Uterus (tissue), 4 donors: Measurements from ENCODE around the gene SEPHS1. TPM values are rescaled to one million over a fixed set of nuclear protein-coding genes. Genes with fewer than 3 reads are reported as not detected.
"Not testable (repeated sequence)": the region's sequence is repeated elsewhere in the genome, so short reads cannot be mapped to it uniquely, and the experiment has no call there.

Experiments used
- DNase-seq, 2 donors: peaks; one replicate each; pipeline ENCODE4 v3.0.0-alpha.2; 2019 to 2020
- H3K27ac ChIP-seq, 2 donors: fragments of 200-600 bp; sonication (generic); 1 replicate in 1 of 2; 2 replicates in 1 of 2; pipeline ENCODE4 v1.5.1; 2016 to 2018
- H3K27me3 ChIP-seq, 2 donors: fragments of 200-600 bp; sonication (generic); one replicate each; pipeline ENCODE4 v1.5.1; 2018 to 2019; ENCODE audit warnings: control low read depth in 1 of 2
- H3K36me3 ChIP-seq, 2 donors: fragments of 200-600 bp; sonication (generic); one replicate each; pipeline ENCODE4 v1.5.1; 2019; ENCODE audit warnings: control low read depth in 1 of 2
- H3K4me1 ChIP-seq, 2 donors: fragments of 200-600 bp; sonication (generic); one replicate each; pipeline ENCODE4 v1.5.1; 2018 to 2019; ENCODE audit warnings: control low read depth in 1 of 2
- H3K4me3 ChIP-seq, 2 donors: fragments of 200-600 bp; sonication (generic); 1 replicate in 1 of 2; 2 replicates in 1 of 2; pipeline ENCODE4 v1.5.1; 2018 to 2019; ENCODE audit warnings: mild to moderate bottlenecking in 1 of 2
- H3K9me3 ChIP-seq, 2 donors: fragments of 200-600 bp; sonication (generic); one replicate each; pipeline ENCODE4 v1.5.1; 2019; ENCODE audit warnings: control low read depth in 1 of 2
- POLR2A ChIP-seq, 2 donors: fragments of 450-650 bp; IDR thresholded peaks; one replicate each; pipeline ENCODE4 v1.6.1; 2016; ENCODE audit warnings: antibody characterized with exemption in 2 of 2, mild to moderate bottlenecking in 1 of 2, moderate library complexity in 1 of 2
- intact Hi-C: fragments of 100-400 bp; cut with DNase I; formaldehyde crosslinking; loops from one replicate; pipeline ENCODE4 v1.15.1; 2023; ENCODE audit warnings: low total_unique reads
- total RNA-seq, 4 donors: library from RNA; depleted of rRNA in 3 of 4; stranded (reverse); fragments of >200 nt in 3 of 4; gene quantifications; one replicate each; pipeline versions ENCODE4 v1.1.0 to v1.2.4, GENCODE V29; 2014 to 2023
- TF ChIP-seq, protein P1 (sequence below), 4 experiments: fragments of 200-600 bp in 2 of 4; fragments of 450-650 bp in 2 of 4; sonication (generic) in 2 of 4; IDR thresholded peaks; one replicate each; pipeline ENCODE4 v1.5.1; 2016 to 2019; ENCODE audit warnings: antibody characterized with exemption in 4 of 4, mild to moderate bottlenecking in 2 of 4, moderate library complexity in 1 of 4
- donor health status: DM: yes; HTN: yes; CAD: no.

The SEPHS1 gene
- total RNA-seq, 4 donors from 2014 or later = 11.2 to 106 (median 34.8) TPM

DNA sequence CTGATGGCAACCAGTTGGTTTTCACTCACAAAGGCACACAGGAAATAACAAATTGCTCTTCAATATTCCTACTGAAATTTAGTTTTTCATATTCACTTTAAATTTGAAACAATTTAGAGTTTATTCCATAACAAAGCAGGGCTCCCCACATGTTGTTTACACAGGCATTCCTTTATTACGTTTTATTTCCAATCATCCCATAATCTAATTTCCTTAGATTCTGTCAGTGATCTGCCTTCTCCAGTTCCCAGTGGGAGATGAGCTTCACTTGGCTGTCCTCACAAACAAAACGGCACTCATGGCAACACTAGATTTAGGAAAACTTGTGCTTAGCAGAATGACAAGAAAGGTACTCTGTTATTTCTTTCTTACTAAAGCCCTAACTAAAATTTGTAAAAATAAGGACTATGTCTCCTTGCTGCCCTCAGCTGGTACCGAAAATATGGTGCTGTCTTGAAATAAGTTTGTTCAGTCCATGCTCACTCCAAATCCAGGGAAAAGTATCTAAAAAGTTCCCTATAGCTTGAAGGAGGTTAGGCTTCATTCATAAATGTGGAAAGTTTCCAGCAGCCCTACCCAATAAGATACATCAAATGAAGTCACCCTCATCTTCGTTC lies 71.2 kb downstream of the SEPHS1 start:
- no peak overlapping the region for H3K27ac ChIP-seq
- no peak for DNase-seq
- H3K9me3 ChIP-seq = no peaks in the 10 kb centered on the region
- no peak overlapping the region for H3K4me3 ChIP-seq
- intact Hi-C loops = no loop called here
- H3K36me3 ChIP-seq = no peaks in the 10 kb centered on the region
- no peaks in the 10 kb centered on the region for H3K27me3 ChIP-seq
- peaks cover 0 to 5% of the 10 kb centered on the region in 2 donors for H3K4me1 ChIP-seq
- TF ChIP-seq, protein P1, sequence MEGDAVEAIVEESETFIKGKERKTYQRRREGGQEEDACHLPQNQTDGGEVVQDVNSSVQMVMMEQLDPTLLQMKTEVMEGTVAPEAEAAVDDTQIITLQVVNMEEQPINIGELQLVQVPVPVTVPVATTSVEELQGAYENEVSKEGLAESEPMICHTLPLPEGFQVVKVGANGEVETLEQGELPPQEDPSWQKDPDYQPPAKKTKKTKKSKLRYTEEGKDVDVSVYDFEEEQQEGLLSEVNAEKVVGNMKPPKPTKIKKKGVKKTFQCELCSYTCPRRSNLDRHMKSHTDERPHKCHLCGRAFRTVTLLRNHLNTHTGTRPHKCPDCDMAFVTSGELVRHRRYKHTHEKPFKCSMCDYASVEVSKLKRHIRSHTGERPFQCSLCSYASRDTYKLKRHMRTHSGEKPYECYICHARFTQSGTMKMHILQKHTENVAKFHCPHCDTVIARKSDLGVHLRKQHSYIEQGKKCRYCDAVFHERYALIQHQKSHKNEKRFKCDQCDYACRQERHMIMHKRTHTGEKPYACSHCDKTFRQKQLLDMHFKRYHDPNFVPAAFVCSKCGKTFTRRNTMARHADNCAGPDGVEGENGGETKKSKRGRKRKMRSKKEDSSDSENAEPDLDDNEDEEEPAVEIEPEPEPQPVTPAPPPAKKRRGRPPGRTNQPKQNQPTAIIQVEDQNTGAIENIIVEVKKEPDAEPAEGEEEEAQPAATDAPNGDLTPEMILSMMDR (IDR thresholded peaks at IDR 0.05) = peak in 1 of 4 experiments; percentile 15
- no peak for TF ChIP-seq POLR2A (IDR thresholded peaks at IDR 0.05)

DNA sequence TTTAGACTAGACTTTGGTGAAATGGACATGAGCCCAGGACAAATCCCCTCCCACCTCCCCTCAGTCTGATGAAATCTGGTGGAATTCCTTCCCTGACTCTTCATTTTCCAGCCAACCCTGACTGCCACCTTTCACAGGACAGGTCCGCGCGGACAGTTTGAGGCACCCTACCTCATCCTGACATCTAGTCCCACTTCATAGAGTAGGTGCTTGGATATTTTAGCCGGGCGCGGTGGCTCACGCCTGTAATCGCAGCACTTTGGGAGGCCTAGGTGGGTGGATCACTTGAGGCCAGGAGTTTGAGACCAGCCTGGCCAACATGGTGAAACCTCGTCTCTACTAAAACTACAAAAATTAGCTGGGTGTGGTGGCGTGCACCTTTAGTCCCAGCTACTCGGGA lies 71.9 kb downstream of the SEPHS1 start:
- H3K27ac ChIP-seq, DNase-seq, H3K9me3 ChIP-seq, H3K36me3 ChIP-seq, intact Hi-C loops, H3K27me3 ChIP-seq, H3K4me3 ChIP-seq, H3K4me1 ChIP-seq: not testable (repeated sequence)

DNA sequence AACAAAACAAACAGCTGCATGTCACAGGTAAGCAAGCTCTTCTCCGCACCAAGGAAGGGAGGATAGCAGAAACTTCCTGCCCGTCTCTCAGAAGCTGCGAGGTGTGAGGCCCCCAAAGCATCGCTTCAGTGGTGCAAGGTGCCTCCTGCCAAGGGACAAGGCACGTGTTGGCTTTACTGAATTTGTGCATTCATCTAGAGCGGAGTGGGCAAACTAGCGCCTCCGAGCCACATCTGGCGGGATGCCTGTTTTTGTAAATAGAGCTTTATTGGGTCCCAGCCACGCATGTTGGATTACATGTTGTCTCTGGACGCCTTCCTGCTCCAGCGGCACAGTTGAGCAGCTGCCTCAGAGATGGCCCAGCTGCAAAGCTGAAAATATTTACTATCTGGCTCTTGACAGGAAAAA lies 75.9 kb downstream of the SEPHS1 start:
- no peaks in the 10 kb centered on the region for H3K9me3 ChIP-seq
- no peaks in the 10 kb centered on the region for H3K36me3 ChIP-seq
- intact Hi-C loops = no loop called here
- TF ChIP-seq, protein P1 (IDR thresholded peaks at IDR 0.05) = no peak
- TF ChIP-seq POLR2A (IDR thresholded peaks at IDR 0.05) = no peak
- peak; percentile 33 to 53 for DNase-seq
- H3K4me1 ChIP-seq = peaks cover 0 to 6% of the 10 kb centered on the region in 2 donors
- no peak overlapping the region for H3K4me3 ChIP-seq
- peak overlapping the region in 1 of 2 donors; percentile 29 for H3K27ac ChIP-seq
- no peaks in the 10 kb centered on the region for H3K27me3 ChIP-seq

DNA sequence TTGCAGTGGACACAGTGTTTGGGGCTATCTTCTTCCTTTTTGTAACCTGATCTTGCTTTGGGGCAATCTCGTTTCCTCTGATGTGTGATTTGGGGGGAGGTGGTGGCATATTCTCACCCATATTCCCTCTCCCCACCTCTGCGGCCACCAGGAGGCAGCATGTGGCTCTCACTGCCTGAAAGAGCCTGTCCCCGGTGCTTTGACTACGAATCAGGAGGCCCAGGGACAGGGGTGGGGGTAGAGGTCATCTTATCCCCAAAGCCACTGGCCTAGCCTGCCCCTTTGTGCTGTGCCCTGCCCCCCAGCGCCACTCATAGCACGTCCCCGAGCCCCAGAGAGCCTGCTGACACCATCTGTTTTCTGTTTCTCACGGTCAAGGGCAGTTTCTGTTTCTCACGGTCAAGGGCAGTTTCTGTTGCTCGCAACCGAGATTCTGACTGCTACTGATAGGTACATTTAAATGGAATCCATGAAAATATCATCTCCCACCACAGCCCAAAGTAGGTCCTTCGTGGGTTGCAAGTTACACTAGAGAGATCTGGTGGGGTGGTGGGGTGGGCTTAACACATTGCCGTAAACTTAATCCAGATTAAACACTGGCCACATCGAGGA lies 76.4 kb downstream of the SEPHS1 start:
- Histone ChIP-seq H3K4me1 (peaks cover 0 to 6% of the 10 kb centered on the region in 2 donors), H3K27ac (peak overlapping the region; percentile 7 to 29), H3K27me3 (no peaks in the 10 kb centered on the region), H3K4me3 (no peak overlapping the region), H3K9me3 (no peaks in the 10 kb centered on the region), H3K36me3 (no peaks in the 10 kb centered on the region)
- TF ChIP-seq, protein P1 (IDR thresholded peaks at IDR 0.05) = peak in 1 of 4 experiments; percentile 20
- no peak for TF ChIP-seq POLR2A (IDR thresholded peaks at IDR 0.05)
- peak; percentile 22 for DNase-seq
- intact Hi-C loops = no loop called here

DNA sequence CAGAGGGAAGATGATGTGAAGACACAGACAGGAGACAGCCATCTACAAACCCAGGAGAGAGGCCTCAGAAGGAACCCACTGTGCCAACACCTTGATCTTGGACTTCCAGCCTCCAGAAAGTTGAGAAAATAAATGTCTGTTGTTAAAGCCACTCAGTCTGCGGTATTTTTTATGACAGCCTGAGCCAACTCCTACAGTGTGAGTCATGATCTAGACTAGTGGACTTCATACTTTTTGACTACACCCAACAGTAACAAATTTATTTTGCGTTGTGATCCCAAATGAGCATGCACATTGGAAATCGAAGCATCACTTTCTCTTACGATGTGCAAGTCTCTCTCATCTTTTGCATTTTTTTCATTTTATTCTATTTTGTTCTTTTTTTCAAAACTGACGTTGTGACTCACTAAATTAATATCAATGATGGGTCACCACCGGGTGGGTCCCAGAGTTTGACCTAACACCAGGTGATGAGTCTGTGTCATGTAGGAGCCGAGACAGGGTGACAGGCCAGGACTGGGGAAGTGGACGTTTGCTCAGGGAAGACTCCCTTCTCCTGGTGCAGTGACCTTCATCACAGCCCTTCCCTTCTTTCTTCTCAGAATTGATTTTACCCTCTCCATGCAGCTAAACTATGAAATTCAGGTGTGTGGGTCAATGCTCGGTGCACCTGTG lies 77.1 kb downstream of the SEPHS1 start:
- Histone ChIP-seq H3K27ac (peak overlapping the region; percentile 7 to 29), H3K4me1 (peaks cover 0 to 6% of the 10 kb centered on the region in 2 donors), H3K4me3 (no peak overlapping the region), H3K9me3 (no peaks in the 10 kb centered on the region), H3K36me3 (no peaks in the 10 kb centered on the region), H3K27me3 (no peaks in the 10 kb centered on the region)
- TF ChIP-seq POLR2A (IDR thresholded peaks at IDR 0.05) = no peak
- TF ChIP-seq, protein P1 (IDR thresholded peaks at IDR 0.05) = no peak
- DNase-seq = no peak
- intact Hi-C loops = no loop called here
